Stimulated activated CD8-positive, alpha-beta memory T cell treated with anti-CD3 and anti-CD28 coated beads, Interleukin-2, amount 100 ng/mL, for 48 hours (primary cell): ENCODE data around the gene MORN3.
"Not testable (repeated sequence)": the region's sequence is repeated elsewhere in the genome, so short reads cannot be mapped to it uniquely, and the experiment has no call there.

Experiments
- DNase-seq, 2 donors: peaks; one replicate each; pipeline ENCODE4 v3.0.0-alpha.2; 2020; ENCODE audit warnings: low read depth in 2 of 2

MORN3 gene

GRCh38 chr12:121669521-121669900 lies at the start of gene MORN3:
Gene MORN3 (minus strand): TSS chr12:121669654. CDS start chr12:121669483, 171 bp downstream.
- no peak for DNase-seq

DNA sequence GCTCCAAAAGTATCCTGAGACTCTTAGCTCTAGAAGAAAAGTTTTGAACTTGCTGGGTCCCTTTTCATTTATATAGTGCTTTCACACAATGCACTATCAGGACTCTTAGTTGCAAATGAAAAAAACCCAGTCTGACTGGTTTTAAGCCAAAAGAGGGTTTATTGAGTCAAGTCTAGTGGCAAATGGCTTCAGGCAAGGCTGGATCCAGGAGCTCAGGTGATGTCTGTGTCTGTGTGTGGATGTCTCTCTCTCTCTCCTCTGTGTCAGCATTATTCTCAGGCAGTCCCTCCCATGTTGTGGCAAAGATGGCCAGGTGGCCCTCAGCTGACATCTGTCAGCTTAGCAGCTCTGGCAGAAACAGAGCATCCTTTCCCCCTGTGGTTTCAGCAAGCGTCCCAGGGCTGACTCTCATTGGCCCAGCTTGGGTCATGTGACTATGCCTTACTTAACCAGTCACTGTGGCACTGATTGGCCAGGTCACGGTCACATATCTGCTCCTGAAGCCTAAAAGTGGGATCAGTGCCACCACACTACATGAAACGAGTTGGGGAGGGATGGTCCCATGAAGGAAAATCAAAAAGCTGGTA lies 49.3 kb upstream of the MORN3 start:
- peak in 1 of 2 donors; percentile 8 for DNase-seq

GRCh38 chr12:121717041-121717699 lies 47.7 kb upstream of the MORN3 start:
- DNase-seq = no peak

GRCh38 chr12:121715862-121716435 lies 46.5 kb upstream of the MORN3 start:
- no peak for DNase-seq

DNA sequence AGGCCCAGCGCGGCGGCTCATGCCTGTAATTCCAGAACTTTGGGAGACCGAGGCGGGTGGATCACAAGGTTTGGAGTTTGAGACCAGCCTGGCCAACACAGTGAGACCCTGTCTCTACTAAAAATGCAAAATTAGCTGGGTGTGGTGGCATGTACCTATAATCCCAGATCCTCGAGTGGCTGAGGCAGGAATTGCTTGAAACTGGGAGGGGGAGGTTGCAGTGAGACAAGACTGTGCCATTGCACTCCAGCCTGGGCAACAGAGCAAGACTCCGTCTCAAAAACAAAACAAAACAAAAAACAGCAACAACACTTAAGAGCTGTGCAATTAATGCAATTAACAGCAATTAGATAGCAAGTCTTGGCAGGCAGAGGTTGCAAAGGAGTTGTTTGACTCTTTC lies 45.6 kb upstream of the MORN3 start:
- not testable (repeated sequence) for DNase-seq

- DNase-seq = no peak
These were observed 44.3 kb upstream of the MORN3 start for GRCh38 chr12:121713793-121714192.

DNA sequence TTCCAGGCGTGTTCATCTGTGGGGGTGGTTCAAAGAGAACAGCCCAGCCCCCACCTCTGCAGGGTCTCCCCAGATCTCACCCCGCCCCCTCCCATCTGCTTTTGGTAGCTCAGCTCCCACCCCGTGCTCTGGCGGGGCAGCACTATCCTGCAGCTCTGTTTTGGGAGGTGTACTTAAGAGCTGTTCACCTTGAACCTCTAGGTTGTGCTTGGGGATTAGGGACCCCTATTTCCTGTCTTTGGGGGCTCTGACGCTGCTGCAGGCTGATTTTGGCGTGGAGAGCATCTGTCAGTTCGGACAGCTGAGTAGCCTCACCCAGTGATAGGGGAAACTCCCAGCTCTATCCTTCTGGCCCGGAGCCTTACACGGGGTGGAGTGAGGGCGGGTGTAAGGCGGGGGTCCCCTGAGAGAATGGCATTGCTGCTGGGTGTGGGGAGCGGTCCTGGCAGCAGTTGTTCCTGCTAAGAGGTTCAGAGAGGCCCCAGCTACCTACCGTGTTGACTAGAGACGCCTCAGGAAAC lies 43.9 kb upstream of the MORN3 start:
- DNase-seq = no peak

GRCh38 chr12:121712461-121713256 lies 43.2 kb upstream of the MORN3 start, which contains the start of gene TMEM120B:
Gene TMEM120B (plus strand): TSS chr12:121712752. CDS start chr12:121712896, 144 bp downstream.
- DNase-seq = peak; percentile 74 to 77

DNA sequence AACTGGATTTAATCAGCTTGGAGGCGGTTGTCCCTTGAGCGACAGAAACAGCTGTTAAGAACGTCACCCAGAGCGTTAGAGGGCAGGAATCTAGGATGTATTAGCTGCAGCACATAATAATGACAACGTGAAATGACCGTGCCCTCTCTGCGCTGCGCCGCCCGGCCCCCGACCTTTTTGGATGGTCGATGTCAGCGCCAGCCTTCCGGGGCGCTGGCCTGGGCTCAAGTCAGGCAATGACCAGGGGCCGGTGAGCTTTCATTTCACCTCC lies 42.7 kb upstream of the MORN3 start:
- DNase-seq = no peak

DNA sequence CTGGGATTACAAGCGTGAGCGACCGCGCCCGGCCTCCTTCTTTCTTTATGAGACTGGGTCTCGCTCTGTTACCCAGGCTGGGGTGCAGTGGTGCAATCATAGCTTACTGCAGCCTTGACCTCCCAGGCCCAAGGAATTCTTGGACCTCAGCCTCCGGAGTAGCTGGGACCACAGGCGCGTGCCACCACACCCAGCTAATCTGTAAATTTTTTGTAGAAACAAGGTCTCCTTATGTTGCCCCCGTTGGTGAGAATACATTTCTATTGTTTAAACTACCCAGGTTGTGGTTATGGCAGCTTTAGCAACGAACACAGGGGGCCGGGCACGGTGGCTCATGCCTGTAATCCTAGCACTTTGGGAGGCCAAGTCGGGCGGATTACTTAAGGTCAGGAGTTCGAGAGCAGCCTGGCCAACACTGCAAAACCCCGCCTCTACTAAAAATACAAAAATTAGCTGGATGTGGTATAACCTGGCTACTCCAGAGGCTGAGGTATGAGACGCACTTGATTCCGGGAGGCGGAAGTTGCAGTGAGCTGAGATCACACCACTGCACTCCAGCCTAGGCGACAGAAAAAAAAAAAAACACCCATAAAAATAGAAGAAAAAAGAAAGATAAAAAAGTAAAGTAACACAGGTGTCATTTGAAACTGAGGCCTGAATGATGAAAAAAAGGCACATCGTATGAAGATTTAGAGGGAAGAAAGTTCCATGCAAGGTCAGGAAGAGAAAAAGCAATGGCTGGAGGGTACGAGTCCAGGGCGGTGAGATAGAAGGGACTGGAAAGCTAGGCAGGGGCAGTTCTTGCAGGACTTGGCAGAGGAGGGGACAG lies 42.1 kb upstream of the MORN3 start:
- no peak for DNase-seq

DNA sequence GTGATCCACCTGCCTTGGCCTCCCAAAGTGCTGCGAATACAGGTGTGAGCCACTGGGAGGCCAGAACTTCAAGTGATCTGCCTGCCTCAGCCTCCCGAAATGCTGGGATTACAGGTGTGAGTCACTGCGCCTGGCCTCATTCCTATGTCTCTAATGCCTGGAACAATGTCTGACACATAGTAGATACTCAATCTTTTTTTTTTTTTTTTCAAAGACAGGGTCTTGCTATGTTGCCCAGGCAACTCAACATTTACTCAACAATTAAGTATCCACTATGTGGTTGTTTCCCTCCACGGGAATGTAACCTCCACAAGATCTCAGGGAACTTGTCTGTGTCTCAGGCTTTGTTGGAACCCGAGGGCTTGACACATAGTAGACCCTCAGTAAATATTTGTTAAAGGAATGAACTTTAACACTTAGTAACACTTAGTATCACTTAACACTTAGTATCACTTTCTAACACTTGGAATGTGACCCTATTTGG lies 40.1 kb upstream of the MORN3 start:
- DNase-seq = no peak

DNA sequence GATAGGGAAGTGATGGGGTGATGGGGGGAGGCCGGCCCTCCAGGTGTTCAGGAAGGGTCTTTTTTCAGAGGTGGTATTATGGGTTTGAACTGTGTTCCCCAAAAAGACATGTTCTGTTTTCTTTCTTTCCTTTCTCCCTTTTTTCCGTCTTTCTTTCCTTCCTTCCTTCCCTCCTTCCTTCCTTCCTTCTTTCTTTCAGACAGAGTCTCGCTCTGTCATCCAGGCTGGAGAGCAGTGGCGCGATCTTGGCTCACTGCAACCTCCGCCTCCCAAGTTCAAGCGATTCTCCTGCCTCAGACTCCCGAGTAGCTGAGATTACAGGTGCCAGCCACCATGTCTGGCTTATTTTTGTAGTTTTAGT lies 39.6 kb upstream of the MORN3 start:
- not testable (repeated sequence) for DNase-seq

DNA sequence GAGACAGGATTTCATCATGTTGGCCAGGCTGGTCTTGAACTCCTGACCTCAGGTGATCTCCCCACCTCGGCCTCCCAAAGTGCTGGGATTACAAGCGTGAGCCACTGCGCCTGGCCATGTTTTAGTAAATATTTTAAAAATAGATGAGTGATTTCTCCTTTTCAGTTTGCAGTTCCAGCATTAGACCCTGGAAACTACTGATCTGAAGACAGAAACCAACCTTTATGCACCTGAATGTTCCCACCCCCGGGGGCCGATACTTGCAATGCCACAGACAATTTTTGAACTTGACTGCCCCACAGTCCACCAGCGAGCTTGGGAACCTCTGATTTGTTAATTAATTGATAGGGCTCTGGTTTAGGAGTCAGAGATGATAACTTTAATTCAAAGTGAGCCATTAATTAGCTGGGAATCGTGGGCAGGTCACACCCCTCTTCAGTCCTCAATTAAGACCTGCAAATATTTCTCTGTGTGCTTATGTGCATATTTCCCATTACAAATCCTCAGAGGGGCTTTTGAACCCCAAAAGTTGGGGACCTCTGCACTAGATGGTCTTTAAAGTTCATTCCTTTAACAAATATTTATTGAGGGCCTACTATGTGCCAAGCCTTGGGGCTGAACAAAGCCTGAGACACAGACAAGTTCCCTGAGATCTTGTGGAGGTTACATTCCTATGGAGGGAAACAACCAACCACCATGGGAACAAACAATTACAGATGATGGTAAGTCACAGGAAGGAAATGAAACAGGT lies 39.0 kb upstream of the MORN3 start:
- DNase-seq = no peak

- no peak for DNase-seq
These were observed 36.1 kb upstream of the MORN3 start for GRCh38 chr12:121705514-121705913.

- DNase-seq = no peak
These were observed 33.5 kb upstream of the MORN3 start for GRCh38 chr12:121702944-121703343.

- DNase-seq = no peak
These were observed 32.3 kb upstream of the MORN3 start for GRCh38 chr12:121701667-121702277.

- not testable (repeated sequence) for DNase-seq
These were observed 28.4 kb upstream of the MORN3 start for GRCh38 chr12:121697861-121698260.

- DNase-seq = no peak
These were observed 27.7 kb upstream of the MORN3 start for GRCh38 chr12:121697093-121697698.

- DNase-seq = no peak
These were observed 23.8 kb upstream of the MORN3 start for GRCh38 chr12:121693155-121693687.

- not testable (repeated sequence) for DNase-seq
These were observed 23.3 kb upstream of the MORN3 start for GRCh38 chr12:121692744-121693143.
